ENCODE results near the gene SLC7A6. TPM values are rescaled to one million over a fixed set of nuclear protein-coding genes. Genes with fewer than 3 reads are reported as not detected.

The SLC7A6 gene
- total and polyA plus RNA-seq, 2 of the 13 experiments (the other 11 are each of a cell fraction or from before 2014, with no cell fraction given): 35.8 to 70.8 TPM

GRCh38 chr16:68284847-68285246 is 20.5 kb downstream of the SLC7A6 start:
- in situ Hi-C loops (cut with HindIII; ENCODE audit: extremely low pct_ligation_motif_present, low pct_unique_long_range_greater_than_20kb) (no loop called here), intact Hi-C loops (cut with micrococcal nuclease; ENCODE audit: unreplicated experiment) (no loop called here)
- ATAC-seq (no peak), DNase-seq (ENCODE audit: low spot score) (no peak), FAIRE-seq (no peak)
- Histone ChIP-seq H2AFZ (ENCODE audit: low read length) (no peak overlapping the region), H3K4me1 (ENCODE audit: insufficient read depth, low read length) (peaks cover 68% of the 10 kb centered on the region), H3K9ac (ENCODE audit: insufficient read depth, low read depth, low read length) (no peak overlapping the region), H3K9me3 (ENCODE audit: low read length) (no peaks in the 10 kb centered on the region), H3K4me3 (replicated peaks in 1 of 3; ENCODE audit: insufficient read depth in 1 of 3, low read depth in 2 of 3, low read length in 3 of 3) (no peak overlapping the region), H3K36me3 (replicated peaks in 1 of 2; ENCODE audit: control insufficient read depth in 1 of 2, insufficient read depth in 2 of 2, low read length in 2 of 2) (peaks cover 20 to 58% of the 10 kb centered on the region in 2 experiments), H3K79me2 (ENCODE audit: insufficient read depth, low read length) (peaks cover 46% of the 10 kb centered on the region), H3K4me2 (ENCODE audit: low read depth, low read length) (no peak overlapping the region), H4K20me1 (ENCODE audit: insufficient read depth, low read length) (no peaks in the 10 kb centered on the region), H3K27me3 (ENCODE audit: control insufficient read depth in 1 of 2, insufficient read depth in 2 of 2, low read length in 2 of 2) (no peaks in the 10 kb centered on the region), H3K27ac (ENCODE audit: extremely low read length, insufficient read depth, low read length) (no peak overlapping the region)
- ChIA-PET POLR2A (interaction anchor here (0.9 to 4.3 kb wide), 4 partner anchors 9 to 48 kb away, joined by 3 to 22 read pairs (median 6); partner anchors contain the start of genes ESRP2, PRMT7, SLC7A6 and SLC7A6OS), CTCF (ENCODE audit: low intra/inter-chr PET ratio, low total read pairs) (no interaction called here)
- 92% methylated on average over 5 of the region's 5 CpGs for WGBS (ENCODE audit: low lambda C conversion rate)
- no peak for TF ChIP-seq YY1 (IDR thresholded peaks at IDR 0.05; ENCODE audit: insufficient read depth, insufficient replicate concordance, low read depth, low read length)
- no peak for TF ChIP-seq ZNF567 (CRISPR knock-in tag; IDR thresholded peaks at IDR 0.05; ENCODE audit: borderline replicate concordance)
- TF ChIP-seq PITX1 (CRISPR knock-in tag; IDR thresholded peaks at IDR 0.05): no peak
- no peak for TF ChIP-seq TFE3 (CRISPR knock-in tag; IDR thresholded peaks at IDR 0.05)
- TF ChIP-seq ZNF710 (CRISPR knock-in tag; IDR thresholded peaks at IDR 0.05; ENCODE audit: borderline replicate concordance): no peak
- TF ChIP-seq EHMT2 (IDR thresholded peaks at IDR 0.05; ENCODE audit: borderline replicate concordance, low read depth, low read length): no peak
- no peak for TF ChIP-seq ZNF749 (CRISPR knock-in tag; IDR thresholded peaks at IDR 0.05; ENCODE audit: borderline replicate concordance)
- TF ChIP-seq, protein P1, sequence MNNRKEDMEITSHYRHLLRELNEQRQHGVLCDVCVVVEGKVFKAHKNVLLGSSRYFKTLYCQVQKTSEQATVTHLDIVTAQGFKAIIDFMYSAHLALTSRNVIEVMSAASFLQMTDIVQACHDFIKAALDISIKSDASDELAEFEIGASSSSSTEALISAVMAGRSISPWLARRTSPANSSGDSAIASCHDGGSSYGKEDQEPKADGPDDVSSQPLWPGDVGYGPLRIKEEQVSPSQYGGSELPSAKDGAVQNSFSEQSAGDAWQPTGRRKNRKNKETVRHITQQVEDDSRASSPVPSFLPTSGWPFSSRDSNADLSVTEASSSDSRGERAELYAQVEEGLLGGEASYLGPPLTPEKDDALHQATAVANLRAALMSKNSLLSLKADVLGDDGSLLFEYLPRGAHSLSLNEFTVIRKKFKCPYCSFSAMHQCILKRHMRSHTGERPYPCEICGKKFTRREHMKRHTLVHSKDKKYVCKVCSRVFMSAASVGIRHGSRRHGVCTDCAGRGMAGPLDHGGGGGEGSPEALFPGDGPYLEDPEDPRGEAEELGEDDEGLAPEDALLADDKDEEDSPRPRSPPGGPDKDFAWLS (CRISPR knock-in tag; IDR thresholded peaks at IDR 0.05; ENCODE audit: borderline replicate concordance): no peak
- TF ChIP-seq RARG (CRISPR knock-in tag; IDR thresholded peaks at IDR 0.05; ENCODE audit: low read depth): no peak
- no peak for TF ChIP-seq PREB (CRISPR knock-in tag; IDR thresholded peaks at IDR 0.05)
- no peak for TF ChIP-seq RFX5 (IDR thresholded peaks at IDR 0.05; ENCODE audit: low read depth, low read length)
- TF ChIP-seq CHCHD3 (CRISPR knock-in tag; IDR thresholded peaks at IDR 0.05): no peak
- TF ChIP-seq ZNF563 (CRISPR knock-in tag; IDR thresholded peaks at IDR 0.05): no peak
- TF ChIP-seq NRL (CRISPR knock-in tag; IDR thresholded peaks at IDR 0.05; ENCODE audit: borderline replicate concordance): no peak
- no peak for TF ChIP-seq ZNF136 (CRISPR knock-in tag; IDR thresholded peaks at IDR 0.05; ENCODE audit: low read depth)
- no peak for TF ChIP-seq HNF1B (CRISPR knock-in tag; IDR thresholded peaks at IDR 0.05)
- no TSS peak for BruUV-seq (replicated peaks)
